HG03571 (cell line): ENCODE data around the gene PGM5.

Experiments
- ATAC-seq: cut with Tn5 transposase; IDR thresholded peaks from one replicate; pipeline ENCODE4 v1.9.1; 2021; ENCODE audit not compliant: unreplicated experiment

Gene PGM5

DNA sequence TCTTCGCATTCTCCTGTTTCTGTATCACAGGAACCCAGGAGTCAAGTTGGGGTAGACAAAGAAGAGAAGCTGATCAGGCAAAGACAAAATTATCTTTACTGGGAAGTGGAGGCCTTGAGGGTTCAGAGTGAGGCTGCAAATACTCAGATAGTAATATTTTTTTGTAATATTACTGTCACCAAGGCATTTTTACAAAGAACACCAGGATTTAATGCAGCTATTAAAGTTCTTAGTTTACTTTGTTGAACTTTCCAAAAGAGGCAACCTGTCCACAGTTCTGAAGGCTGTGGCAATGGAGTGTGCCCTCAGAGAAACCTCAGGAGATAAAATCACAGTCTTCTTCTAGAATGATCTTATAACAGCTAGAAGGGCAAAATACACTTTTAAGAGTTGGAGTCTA is 74.9 kb downstream of the PGM5 start:
- no peak for ATAC-seq

DNA sequence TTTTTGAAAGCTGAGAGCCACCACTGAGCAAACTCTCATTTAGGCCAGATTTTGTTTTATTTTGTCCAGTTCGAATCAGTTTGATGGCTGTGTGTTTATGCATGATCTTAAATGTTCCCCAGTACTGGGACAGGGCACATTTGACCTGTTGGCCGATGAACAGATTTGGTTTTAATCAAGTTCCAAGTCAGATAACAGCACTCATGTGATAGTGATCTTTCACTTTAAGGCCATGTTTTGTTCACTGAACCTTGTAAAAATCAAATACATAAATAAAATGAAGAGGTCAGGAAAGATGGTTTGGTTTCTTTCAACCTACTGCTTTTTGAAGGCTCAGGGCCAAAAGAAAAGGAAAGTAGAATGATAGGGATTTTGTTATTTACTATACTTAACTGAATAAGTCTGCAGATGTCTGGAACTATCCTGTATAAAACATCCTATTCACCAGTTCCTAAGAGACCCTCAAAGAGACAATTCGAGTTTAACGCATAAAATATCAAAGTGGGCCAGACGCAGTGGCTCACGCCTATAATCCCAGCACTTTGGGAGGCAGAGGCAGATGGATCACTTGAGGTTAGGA is 77.2 kb downstream of the PGM5 start:
- no peak for ATAC-seq

DNA sequence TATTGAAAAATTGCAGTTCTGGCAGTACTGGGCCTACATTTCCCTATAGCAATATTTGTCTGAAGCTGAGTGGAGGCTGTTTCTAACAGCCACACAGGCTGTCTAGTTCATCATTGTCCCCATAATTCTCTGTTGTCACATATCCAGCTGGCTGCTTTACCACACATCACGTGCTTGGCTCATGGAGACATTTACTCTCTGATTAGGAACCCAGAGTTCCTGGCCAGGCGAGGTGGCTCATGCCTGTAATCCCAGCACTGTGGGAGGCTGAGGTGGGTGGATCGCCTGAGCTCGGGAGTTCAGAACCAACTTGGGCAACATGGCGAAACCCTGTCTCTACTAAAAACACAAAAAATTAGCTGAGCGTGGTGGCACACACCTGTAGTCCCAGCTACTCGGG is 81.4 kb downstream of the PGM5 start:
- ATAC-seq, result no peak

DNA sequence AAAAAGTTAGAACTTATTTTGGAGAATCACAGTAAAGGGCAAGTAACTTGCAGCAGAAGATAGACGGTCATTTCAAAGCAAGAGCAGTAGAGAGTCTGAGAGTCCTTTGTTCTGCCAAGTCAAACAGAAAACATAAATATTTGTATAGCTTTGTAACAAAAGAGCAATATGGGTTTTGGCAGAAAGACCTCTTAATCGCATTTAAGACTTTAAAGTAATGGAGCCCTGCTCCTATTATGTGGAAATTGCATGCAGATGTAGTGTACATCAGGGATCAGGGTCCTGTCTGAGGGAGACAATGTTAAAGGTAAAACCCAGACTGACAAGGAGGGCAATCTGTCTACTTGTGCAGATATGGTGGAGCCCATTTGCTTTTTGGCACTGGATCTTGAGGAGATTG is 87.2 kb downstream of the PGM5 start:
- no peak for ATAC-seq

DNA sequence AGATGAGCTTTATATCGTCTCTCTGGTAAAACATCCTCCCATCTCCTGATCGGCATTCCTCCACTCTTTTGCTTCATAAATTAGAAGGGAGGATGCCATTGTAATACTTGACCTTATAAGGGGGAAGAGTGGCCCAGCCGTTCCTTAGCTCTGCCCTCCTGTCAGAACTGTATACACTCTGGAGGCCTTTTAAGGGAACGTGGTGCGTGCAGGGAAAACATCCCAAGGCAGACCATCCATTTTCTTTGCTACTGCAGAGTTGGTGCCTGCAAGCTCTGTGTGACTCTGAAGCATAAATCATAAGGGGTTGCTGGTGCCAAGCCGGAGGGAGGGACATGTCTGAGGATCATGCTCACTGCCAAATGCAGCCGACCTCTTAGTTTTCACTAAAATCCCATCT is 90.4 kb downstream of the PGM5 start:
- ATAC-seq, result no peak

DNA sequence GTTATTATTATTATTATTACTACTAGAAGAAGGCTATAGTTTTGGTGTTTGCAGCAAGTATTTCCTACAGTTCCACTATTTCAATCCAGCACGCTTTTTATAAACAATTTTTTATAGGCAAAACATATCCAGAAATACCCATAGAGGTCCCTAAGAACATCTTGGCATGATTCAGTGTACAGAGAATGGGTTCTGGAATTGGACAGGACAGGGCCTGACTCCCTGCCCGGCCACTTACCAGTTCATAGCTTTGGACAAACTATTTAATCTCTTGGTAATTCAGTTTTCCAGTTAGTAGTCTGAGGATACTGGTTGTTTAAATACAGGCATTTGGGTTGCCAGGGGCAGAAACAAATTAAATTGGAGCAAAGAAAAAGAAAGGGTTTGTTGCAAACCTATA is 91.2 kb downstream of the PGM5 start:
- ATAC-seq, result no peak

DNA sequence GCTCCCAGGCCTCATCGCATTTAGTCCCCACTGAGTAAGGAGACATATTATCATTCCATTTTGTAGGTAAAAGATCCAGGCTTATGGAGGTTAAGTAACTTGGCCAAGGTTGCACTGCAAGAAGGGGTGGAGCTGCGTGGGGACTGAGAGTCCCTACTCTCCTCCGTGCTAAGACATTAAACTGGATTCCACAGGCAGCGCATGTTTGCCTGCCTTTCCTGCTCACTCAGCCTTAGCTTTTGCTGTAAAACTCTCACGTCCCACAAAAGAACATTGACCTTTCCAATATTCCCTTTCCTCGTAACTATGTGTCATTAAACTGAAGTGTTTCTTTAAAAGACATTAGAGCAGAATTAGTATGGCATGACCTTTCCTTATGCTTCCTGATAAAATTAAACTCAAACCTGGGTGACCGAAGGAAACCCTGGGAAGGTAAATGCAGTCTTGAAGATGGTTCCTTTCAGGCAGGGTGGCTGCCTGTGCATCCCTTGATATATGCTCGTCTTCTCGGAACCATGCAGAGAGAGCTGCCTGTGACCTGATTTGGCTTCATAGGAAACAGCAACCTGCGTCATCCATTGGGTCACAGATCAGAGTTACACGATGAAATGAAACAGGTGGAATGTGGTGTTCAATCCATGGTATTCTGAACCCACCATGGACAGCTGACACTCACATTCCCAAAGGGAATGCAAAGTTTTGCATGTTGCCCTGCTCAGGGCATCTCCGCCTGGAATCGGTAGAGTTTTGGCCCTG is 98.3 kb downstream of the PGM5 start:
- no peak for ATAC-seq

DNA sequence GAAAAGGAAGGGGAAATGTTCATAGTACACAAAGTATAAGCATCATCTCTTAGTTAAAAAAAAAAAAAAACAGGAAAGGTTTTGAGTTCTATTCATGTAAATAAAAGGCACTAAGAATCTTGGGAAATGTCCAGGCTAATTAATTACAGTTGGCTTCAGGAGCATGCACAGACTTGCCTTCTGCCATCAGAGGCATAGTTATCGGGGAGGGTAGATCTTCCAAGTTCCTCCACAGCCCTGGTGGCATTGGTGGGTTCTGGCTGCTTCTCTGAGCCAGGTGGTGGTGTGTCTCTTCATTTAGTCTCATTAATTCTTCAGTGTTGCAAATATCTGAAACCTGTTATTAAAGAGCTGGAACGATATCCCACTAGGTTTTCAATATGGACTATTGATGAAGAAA is 99.0 kb downstream of the PGM5 start:
- no peak for ATAC-seq

DNA sequence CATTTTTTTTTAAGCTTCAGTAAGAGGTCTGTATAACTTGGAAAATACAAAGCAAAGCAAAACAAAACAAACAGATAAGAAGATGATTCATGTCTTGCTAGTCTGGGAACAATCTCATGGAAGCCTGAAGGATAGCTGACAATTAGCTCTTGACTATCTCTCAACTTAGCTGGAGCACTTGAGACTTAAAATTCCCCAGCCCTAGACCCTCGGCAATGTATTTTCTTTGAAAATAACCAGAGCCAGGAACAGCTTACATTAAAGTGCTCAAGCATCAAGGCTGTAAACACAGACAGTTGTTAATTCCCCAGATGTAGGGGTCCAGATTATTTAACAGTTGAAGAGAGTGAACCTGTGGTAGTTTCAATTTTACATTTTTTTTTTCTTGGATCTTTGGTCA is 101.4 kb downstream of the PGM5 start:
- no peak for ATAC-seq

DNA sequence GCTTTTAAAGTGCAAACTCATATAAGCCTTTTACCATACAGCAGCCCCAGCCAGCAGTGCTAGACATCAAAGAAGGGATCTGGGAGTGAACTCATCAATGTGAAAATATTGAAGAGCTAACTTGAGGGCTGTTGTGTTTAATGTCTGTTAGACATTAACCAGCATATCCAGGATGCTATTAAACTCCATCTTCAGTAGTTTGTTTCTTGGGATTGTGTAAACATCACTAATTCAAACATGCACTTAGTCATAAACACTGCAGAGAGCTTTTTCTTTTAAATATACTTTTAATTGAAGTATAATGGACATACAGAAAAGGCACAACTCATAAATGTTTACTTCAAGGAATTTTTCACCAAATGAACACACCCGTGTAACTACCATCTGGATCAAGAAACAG is 102.5 kb downstream of the PGM5 start:
- no peak for ATAC-seq

DNA sequence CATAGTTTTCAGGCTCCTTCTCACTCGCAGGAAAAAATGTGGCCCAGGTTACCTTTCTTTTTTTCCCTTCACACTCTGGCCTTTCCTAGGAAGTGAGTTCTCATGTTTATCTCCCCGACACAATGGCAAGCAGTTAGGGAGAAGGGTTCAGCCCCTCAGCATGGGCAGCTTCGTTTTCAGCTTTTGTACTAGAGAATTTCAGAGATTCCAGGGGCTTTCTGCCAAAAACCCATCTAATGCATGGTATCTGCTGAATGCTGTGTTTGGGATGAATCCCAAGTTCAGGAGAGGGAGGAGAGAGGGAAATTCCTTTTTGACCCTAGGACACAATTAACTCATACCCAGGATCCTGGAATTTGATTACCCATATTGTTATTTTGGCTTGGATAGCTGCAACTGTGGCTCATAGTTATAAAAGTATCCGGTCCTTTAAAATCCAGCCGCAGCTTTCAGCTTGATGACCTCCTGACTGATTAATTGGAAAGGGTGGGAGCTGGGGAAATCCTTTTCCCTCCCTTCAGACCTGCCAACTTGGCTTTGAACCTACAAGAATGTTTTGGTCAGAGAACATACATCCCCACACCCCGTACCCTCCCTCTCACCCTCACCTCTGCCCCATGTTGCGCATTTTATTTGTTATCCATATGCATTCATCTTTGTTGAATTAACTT is 105.8 kb downstream of the PGM5 start:
- no peak for ATAC-seq

DNA sequence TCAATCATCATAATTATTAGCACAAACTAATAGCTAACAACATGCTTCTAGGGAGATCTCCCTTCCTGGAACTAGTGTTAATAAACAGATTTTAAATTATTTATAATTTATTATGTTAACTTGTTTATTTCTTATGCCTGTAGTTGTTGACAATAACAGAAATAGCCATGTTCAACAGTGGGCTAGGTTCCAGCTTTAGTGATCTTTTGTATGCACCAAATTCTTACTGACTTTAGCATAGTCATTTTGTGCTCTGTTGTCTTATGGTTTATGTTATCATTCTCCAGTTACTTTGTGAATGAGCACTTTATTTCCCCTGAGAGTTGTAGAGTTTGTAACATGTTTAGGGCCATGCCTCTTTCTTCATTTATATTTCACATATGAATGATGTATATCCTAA is 113.7 kb downstream of the PGM5 start:
- ATAC-seq, result no peak

DNA sequence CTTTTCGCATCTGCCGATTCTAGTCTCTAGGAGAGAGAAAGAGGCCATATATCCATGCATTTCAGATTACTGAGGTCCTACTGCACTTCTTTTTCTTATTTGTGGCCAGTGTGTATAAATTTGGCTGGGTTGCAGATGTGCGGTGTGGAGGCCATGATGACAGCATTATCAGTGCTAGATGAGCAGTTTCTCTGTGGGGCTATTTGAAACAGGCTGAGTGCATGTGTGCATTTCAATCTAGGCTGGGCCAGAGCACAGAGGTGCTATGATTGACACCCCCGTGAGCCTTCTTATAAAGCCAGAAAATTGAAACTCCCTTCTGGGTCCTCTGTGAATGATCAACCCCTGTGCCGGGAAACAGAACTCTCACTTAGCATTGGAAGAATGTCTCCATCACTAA is 114.2 kb downstream of the PGM5 start:
- ATAC-seq, result no peak

DNA sequence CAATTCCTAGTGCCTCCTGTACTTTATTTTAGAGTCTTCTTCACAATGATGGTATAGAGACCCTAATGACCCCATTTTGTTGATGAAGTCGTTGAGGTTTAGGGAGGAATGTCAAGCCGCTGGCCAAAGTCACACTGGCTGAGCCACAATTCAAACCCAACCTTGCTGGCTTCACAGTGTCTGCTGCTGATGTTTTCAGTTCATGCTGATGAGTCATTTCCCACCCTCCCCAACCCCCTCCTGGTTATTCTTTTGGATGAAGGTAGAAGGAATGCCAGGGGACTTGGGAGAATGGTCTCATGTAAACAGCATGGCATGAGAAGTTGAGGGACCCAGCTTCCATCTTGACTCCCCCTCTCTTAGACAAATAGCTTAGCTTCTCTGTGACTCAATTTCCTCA is 115.7 kb downstream of the PGM5 start:
- ATAC-seq, result no peak

DNA sequence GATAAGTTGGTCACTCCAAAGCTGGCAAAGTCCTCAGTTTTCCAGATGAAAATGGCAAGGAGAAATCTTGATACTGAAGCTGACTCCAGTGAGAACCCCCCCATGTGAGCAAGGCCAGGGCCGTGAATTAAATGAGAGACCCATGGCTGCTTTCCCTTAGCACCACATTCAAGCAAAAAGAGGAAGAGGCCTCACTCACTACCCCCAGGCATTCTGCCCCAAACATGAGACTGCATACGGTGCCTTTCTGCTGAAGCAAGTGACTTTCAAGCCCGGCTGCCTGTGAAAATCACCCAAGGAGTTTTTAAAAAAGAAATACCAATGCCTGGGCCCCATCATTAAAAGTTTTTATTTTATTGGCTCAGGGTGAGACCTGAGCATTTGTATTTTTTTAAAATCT is 117.4 kb downstream of the PGM5 start:
- ATAC-seq, result no peak

DNA sequence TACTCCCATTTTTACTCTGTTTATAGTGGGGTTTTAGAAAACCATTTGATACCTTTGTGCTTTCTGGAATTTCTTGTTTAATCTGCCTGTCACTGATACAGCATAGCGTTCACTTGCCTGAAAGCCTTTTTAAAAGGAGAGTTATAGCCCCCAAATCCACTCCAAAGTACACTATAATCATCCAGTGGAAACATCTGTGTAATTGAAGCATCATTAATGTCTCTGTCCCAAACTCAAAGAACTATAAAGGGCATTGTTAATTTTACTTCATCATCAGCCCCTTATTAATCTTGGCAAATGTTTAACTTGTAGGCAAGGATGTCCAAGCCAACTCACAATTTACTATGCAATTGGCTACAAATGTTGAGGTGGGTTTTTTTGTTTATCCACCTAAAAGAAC is 120.0 kb downstream of the PGM5 start:
- no peak for ATAC-seq

DNA sequence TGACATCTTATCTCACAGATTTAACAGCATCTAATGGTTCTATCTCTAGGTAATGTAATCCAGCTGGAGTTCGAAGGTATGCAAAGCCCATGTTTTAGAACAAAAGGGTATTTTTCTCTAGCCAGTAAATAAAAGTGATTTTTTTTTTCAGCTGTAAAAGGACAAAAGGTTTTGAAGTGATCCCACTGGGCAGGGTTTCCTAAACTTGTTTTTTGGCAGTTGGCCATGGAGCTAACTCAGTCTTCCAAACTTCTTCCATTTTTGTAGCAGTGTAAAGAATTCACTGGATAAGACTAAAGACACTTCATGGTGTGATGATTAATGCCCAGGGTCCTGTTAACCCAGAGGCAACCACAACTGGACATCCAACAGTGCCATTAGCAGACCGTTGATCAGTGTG is 120.4 kb downstream of the PGM5 start:
- no peak for ATAC-seq

DNA sequence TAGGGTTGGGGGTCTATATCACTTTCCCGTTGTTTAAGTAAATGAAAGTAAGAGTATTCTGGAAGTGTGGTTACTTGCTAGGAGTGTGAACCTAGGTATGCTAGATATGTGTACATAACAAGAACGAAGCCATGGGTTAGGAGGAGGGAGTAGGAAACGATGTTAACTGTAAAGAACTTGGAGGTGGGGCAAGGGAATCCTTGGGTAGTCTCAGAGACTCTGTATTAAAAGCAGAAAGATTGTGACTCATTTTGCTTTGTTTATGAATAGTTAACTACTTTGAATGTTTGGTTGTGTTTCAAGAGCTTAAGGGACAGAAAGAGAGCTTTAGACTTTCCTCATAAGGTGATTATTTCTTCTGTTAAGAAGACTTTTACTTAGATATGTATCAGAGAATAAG is 124.4 kb downstream of the PGM5 start:
- ATAC-seq, result no peak

DNA sequence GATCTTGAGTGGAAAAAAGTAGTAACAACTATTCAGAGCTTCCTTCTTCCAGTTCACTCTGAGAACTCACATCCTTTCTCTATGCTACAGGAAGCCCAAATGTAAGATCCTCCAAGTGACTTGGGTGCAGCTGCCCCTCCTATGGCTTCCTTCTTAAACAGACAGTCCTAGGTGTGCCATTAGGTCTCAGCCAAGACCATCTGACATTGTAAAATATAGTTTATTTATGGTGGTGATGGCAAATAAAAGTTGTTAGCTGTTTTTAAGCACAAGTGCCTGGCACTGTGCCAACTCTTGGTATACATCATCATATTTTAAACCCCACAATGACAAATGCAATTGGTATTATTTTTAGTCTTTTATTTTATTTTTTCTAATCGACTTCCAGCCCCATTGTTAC is 126.1 kb downstream of the PGM5 start:
- ATAC-seq, result no peak

DNA sequence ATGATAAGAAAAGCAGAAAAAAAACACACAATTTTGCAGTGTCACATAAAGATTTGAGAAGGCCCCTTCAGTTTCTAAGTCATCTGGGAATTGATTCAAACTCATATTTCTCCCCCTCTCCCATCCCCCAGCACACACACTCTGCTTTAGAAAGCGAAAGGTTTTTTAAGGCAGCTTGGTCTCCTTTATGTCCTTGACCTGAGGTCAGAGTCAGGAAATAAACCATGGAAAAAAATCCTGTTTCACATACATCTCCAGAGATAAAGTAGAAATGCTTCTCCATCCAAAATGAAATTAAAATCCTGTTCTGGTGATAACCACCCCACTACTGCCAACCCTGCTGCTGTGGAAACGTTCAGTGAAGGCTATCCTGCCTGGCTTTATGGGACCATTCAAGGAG is 131.7 kb downstream of the PGM5 start:
- no peak for ATAC-seq

DNA sequence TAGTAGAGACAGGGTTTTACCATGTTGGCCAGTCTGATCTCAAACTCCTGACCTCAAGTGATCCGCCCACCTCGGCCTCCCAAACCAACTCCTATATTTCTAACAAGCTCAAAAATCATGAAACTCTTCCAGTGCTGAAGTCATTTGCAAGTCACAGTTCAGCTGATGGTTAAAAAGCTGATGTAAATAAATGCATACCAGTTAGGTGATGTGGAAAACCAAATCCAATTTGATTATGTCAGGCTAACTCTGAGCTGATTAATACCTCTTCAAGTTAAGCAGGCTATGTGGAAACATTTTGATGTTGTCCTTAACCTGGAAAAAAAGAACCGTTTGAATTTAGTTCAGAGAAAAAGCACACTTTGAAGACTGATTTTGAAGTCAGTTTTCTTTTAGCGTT is 133.2 kb downstream of the PGM5 start:
- no peak for ATAC-seq

DNA sequence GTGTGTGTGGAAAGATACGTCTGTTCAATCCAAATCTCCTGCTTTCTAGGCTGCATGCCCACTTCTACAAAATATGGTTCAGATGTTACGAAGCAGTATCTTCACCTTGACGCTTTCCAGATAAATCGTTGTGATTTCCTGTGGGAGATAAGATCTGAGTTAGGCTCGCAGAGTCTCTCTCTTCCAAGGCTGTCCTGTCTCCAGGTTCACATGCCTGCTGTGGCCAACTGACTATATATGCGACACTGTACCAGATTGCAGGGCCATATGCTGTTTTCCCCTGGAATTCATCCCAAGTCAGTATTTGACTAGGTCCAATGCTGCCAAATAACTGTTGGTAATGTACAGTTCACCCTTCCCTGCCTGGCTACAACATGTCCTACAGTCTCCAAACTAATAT is 136.4 kb downstream of the PGM5 start:
- no peak for ATAC-seq

DNA sequence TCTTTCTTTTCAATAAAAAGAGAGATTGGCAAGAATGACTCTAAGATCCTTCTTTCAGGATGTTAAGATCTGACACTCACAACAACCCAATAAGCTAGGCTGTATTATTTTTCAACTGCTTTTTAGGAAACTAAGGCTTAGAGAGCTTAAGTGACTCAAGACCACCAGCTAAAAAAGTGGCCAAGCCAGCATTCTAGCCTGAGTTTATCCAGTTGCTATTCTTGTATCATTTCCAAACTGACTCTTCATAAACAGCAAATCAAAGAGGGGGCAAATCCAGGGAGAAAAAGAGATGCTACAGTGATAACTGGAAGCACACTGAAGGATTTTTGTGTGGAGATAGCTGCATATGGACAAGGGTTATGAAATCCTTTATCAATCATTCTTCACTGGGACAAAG is 137.1 kb downstream of the PGM5 start:
- ATAC-seq, result no peak
